Gastrocnemius medialis (tissue), 4 donors: ENCODE measurements around the gene MRM3. TPM values are rescaled to one million over a fixed set of nuclear protein-coding genes. Genes with fewer than 3 reads are reported as not detected.
"Not testable (repeated sequence)": the region's sequence is repeated elsewhere in the genome, so short reads cannot be mapped to it uniquely, and the experiment has no call there.

Source experiments
- ATAC-seq, 2 donors: fragments of 150-250 bp; one replicate each; pipeline ENCODE4 v1.9.1; 2016
- DNase-seq, 2 donors: peaks; one replicate each; pipeline ENCODE4 v3.0.0-alpha.2; 2019
- H3K27ac ChIP-seq, 4 donors: fragments of 200-600 bp; sonication (generic); 1 replicate in 1 of 4; 2 replicates in 3 of 4; pipeline ENCODE4 v1.5.1; 2016 to 2018; ENCODE audit warnings: mild to moderate bottlenecking in 2 of 4, moderate library complexity in 1 of 4
- H3K27me3 ChIP-seq, 3 donors: fragments of 200-600 bp; sonication (generic) in 2 of 3; 1 replicate in 1 of 3; 2 replicates in 2 of 3; pipeline versions ENCODE4 v1.5.1 to v1.6.0; 2016 to 2019; ENCODE audit warnings: mild to moderate bottlenecking in 1 of 3, moderate library complexity in 1 of 3
- H3K36me3 ChIP-seq, 2 donors: fragments of 200-600 bp; sonication (generic) in 1 of 2; one replicate each; pipeline ENCODE4 v1.5.1; 2017 to 2018
- H3K4me1 ChIP-seq, 2 donors: fragments of 200-600 bp; sonication (generic) in 1 of 2; one replicate each; pipeline ENCODE4 v1.5.1; 2016 to 2017; ENCODE audit warnings: mild to moderate bottlenecking in 2 of 2
- H3K4me3 ChIP-seq, 4 donors: fragments of 200-600 bp; sonication (generic) in 3 of 4; 1 replicate in 1 of 4; 2 replicates in 3 of 4; pipeline ENCODE4 v1.5.1; 2016 to 2019; ENCODE audit warnings: mild to moderate bottlenecking in 2 of 4
- H3K9me3 ChIP-seq, 3 donors: fragments of 200-600 bp; sonication (generic) in 2 of 3; 1 replicate in 1 of 3; 2 replicates in 2 of 3; pipeline ENCODE4 v1.5.1; 2016 to 2019
- POLR2A ChIP-seq, 2 donors: fragments of 450-650 bp; IDR thresholded peaks; one replicate each; pipeline ENCODE4 v1.6.1; 2017; ENCODE audit warnings: antibody characterized with exemption in 2 of 2, mild to moderate bottlenecking in 2 of 2, moderate library complexity in 2 of 2
- in situ Hi-C, 4 donors: fragments of 200-750 bp; cut with MboI; loops; one replicate each; pipeline versions ENCODE4 v1.15.0 to v1.8.0; 2017; ENCODE audit warnings: low sequenced_read_pairs in 4 of 4
- intact Hi-C: fragments of 100-400 bp; cut with DNase I; formaldehyde crosslinking; loops from one replicate; pipeline ENCODE4 v1.15.1; 2023; ENCODE audit warnings: low total_unique reads
- total RNA-seq, 4 donors: library from RNA; depleted of rRNA; stranded (reverse); fragments of >200 nt; gene quantifications; one replicate each; pipeline versions ENCODE4 v1.1.0 to v1.2.3, GENCODE V29; 2016
- TF ChIP-seq, protein P1 (sequence below), 5 experiments: fragments of 450-650 bp in 3 of 5; fragments of 200-600 bp in 2 of 5; sonication (generic) in 2 of 5; IDR thresholded peaks in 4 of 5; conservative IDR thresholded peaks in 1 of 5; 1 replicate in 4 of 5; 2 replicates in 1 of 5; pipeline ENCODE4 v1.5.1; 2016 to 2019; ENCODE audit warnings: antibody characterized with exemption in 5 of 5, mild to moderate bottlenecking in 3 of 5, moderate library complexity in 3 of 5

Gene MRM3
- total RNA-seq, 4 donors from 2014 or later = 24.2 to 58.2 (median 33.0) TPM

DNA sequence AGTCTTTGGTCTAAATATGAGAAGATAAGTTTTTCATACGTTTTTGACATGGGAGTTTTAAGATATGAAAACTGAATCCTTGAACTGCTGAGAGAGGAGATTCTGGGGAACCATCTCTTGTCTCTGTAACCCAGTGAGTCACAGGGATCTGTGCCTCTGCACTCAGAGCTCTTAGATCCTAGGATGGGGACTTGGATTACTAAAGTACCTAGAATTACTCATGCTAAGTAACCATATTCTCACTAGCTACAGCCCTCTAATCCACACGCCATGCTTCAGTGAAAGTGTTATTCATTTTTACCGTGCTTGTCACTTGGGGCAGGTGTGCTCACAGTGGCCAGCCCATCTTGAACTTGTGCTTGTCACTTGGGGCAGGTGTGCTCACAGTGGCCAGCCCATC lies 2.0 kb downstream of the MRM3 start:
- no peak for ATAC-seq
- H3K36me3 ChIP-seq = peaks cover 0 to 32% of the 10 kb centered on the region in 2 donors
- in situ Hi-C loops = no loop called here

DNA sequence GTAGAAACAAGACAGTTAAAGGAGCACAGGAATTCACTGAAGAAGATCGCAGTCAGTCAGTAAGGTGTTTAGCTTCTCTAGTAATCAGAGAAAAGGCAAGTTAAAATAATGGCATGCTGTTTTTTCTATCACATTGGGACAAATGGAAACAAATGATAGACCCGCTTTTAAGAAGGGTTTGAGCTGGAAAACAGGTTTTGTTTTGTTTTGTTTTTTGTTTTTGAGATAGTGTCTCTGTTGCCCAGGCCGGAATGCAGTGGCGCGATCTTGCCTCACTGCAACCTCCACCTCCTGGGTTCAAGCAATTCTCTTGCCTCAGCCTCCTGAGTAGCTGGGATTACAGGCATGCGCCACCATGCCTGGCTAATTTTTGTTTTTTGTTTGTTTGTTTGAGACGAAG lies 3.7 kb downstream of the MRM3 start:
- intact Hi-C loops = not testable (repeated sequence)
- in situ Hi-C loops = loop anchor here in 1 of 4 donors (5.0 kb wide), 1 partner anchor 196 kb away; no protein-coding TSS in a partner anchor

More for the DNA sequence above, 2.0 kb downstream of the MRM3 start:
- intact Hi-C loops = no loop called here
- TF ChIP-seq, protein P1, sequence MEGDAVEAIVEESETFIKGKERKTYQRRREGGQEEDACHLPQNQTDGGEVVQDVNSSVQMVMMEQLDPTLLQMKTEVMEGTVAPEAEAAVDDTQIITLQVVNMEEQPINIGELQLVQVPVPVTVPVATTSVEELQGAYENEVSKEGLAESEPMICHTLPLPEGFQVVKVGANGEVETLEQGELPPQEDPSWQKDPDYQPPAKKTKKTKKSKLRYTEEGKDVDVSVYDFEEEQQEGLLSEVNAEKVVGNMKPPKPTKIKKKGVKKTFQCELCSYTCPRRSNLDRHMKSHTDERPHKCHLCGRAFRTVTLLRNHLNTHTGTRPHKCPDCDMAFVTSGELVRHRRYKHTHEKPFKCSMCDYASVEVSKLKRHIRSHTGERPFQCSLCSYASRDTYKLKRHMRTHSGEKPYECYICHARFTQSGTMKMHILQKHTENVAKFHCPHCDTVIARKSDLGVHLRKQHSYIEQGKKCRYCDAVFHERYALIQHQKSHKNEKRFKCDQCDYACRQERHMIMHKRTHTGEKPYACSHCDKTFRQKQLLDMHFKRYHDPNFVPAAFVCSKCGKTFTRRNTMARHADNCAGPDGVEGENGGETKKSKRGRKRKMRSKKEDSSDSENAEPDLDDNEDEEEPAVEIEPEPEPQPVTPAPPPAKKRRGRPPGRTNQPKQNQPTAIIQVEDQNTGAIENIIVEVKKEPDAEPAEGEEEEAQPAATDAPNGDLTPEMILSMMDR (IDR thresholded peaks at IDR 0.05 in 4 of 5, conservative IDR thresholded peaks at IDR 0.05 in 1 of 5) = no peak
- TF ChIP-seq POLR2A (IDR thresholded peaks at IDR 0.05) = no peak
- no peak for DNase-seq
- H3K4me1 ChIP-seq = peaks cover 23 to 24% of the 10 kb centered on the region in 2 donors
- no peaks in the 10 kb centered on the region for H3K27me3 ChIP-seq
- H3K27ac ChIP-seq = no peak overlapping the region
- H3K9me3 ChIP-seq = no peaks in the 10 kb centered on the region
- no peak overlapping the region for H3K4me3 ChIP-seq

DNA sequence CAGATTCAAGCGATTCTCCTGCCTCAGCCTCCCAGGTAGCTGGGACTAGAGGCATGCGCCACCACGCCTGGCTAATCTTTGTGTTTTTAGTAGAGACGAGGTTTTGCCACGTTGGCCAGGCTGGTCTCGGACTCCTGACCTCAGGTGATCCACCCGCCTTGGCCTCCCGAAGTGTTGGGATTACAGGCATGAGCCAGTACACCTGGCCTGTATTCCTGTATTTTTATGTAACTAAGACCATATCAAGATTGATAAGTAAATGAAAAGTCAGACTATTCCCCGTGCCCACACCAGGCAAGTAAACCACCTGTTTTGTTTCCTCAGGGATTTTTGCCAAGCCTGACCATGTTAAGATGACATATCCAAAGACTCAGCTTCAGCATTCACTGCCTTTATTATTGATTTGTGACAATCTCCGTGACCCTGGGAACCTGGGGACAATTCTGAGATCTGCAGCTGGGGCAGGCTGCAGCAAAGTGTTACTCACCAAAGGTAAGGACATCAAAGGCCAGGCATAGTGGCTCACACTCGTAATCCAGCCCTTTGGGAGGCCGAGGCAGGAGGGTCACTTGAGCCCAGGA lies 5.6 kb downstream of the MRM3 start:
- no peak overlapping the region for H3K27ac ChIP-seq
- TF ChIP-seq, protein P1 (IDR thresholded peaks at IDR 0.05 in 4 of 5, conservative IDR thresholded peaks at IDR 0.05 in 1 of 5) = no peak
- no peak for TF ChIP-seq POLR2A (IDR thresholded peaks at IDR 0.05)
- intact Hi-C loops (no loop called here), in situ Hi-C loops (loop anchor here in 1 of 4 donors (5.0 kb wide), 1 partner anchor 195 kb away; no protein-coding TSS in a partner anchor)
- H3K27me3 ChIP-seq = no peaks in the 10 kb centered on the region
- H3K4me1 ChIP-seq = peaks cover 16 to 17% of the 10 kb centered on the region in 2 donors
- peaks cover 0 to 59% of the 10 kb centered on the region in 2 donors for H3K36me3 ChIP-seq
- no peaks in the 10 kb centered on the region for H3K9me3 ChIP-seq
- no peak overlapping the region for H3K4me3 ChIP-seq
- DNase-seq = peak in 1 of 2 donors; percentile 11
- no peak for ATAC-seq

More for the DNA sequence above, 3.7 kb downstream of the MRM3 start:
- not testable (repeated sequence) for H3K27ac ChIP-seq, H3K4me3 ChIP-seq, H3K27me3 ChIP-seq, H3K9me3 ChIP-seq, DNase-seq, ATAC-seq
- H3K36me3 ChIP-seq = peaks cover 0 to 43% of the 10 kb centered on the region in 2 donors
- H3K4me1 ChIP-seq = peaks cover 23 to 24% of the 10 kb centered on the region in 2 donors

DNA sequence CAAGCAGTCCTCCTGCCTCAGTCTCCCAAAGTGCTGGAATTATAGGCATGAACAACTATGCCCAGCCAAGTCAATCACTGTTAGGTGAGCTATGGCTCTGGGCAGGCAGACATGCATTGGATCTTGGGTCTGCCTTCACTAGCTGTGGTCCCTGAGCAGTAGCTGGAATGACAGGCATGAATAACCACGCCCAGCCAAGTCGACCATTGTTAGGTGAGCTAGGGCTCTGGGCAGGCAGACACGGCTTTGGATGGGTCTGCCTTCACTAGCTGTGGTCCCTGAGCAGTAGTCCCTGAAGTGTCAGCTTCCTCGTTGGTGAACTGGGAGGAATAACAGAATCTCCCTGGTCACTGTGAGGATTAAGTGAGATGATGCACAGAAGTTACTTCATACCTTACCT lies 6.4 kb downstream of the MRM3 start:
- TF ChIP-seq, protein P1 (IDR thresholded peaks at IDR 0.05 in 4 of 5, conservative IDR thresholded peaks at IDR 0.05 in 1 of 5) = no peak
- TF ChIP-seq POLR2A (IDR thresholded peaks at IDR 0.05) = no peak
- peaks cover 0 to 61% of the 10 kb centered on the region in 2 donors for H3K36me3 ChIP-seq
- peak in 1 of 2 donors; percentile 7 for DNase-seq
- no peak overlapping the region for H3K27ac ChIP-seq
- no peak for ATAC-seq
- H3K4me3 ChIP-seq = no peak overlapping the region
- no peaks in the 10 kb centered on the region for H3K27me3 ChIP-seq
- in situ Hi-C loops (loop anchor here in 1 of 4 donors (5.0 kb wide), 1 partner anchor 194 kb away; no protein-coding TSS in a partner anchor), intact Hi-C loops (no loop called here)
- no peaks in the 10 kb centered on the region for H3K9me3 ChIP-seq
- H3K4me1 ChIP-seq = peaks cover 8 to 9% of the 10 kb centered on the region in 2 donors

DNA sequence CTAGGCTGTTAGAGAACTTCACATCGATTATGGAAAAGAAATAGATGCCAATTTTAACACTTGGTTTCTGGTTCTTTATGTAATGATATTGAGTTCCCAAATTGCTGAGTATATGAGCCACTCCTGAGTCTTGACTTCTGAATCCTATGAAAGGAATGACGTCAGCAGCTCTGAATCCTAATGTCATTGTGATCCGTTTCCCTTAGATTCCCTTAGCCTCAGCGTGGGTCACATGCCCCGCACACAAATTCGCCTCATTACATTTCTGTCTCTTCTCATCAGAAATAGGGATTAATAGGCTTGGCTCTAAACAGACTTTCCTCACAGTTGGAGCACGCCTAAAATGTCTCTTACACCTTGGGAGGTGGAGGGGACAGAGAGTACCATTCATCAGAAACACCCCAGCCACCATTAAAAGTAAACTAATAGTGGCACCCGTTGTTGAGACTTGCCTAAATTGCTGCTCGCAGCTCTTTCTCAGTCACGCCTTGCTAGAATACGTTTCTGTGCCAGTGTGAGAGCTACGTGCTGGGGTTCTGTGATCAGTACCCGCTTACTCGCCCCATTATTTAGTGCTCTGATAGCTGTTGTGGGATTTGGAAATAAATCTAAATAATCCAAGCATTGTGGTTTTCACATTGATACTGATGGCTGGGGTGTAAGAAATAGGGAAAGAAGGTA lies 7.1 kb downstream of the MRM3 start:
- DNase-seq = peak in 1 of 2 donors; percentile 6
- intact Hi-C loops = no loop called here

DNA sequence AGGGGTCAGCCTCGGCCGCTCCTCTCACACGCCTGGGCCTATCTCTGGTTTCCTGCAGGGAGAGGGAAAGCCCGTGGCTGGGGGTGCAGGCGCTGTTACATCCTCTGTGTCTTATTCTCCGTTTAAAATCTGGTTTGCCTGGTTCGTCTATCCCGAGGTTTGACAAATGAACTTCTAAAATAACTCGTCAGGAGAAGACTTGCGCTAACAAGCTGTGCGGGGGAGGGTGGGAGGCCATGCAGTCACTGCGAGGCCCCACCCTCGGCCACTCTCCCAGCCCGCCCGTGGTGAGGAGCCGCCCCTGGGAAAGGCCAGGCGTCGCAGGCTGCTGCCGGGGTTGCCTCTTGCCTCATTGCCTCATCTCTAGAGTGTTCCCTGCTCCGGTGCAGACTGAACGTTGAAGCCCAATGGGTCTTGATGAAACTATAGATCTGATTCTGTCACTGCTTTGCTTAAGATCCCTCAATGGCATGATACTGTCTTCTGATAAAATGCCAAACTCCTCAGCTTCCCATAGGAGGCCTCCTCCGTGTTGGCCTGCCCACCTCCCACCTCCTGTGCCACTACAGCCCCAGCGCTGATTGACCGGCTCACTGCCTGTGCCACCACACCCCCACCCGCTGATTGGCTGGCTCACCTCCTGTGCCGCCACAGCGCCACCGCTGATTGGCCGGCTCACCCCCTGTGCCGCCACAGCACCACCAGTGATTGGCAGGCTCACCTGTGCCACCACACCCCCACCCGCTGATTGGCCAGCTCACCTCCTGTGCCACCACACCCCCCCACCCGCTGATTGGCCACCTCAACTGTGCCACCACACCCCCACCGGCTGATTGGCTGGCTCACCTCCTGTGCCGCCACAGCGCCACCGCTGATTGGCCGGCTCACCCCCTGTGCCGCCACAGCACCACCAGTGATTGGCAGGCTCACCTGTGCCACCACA lies 8.0 kb downstream of the MRM3 start:
- ATAC-seq = not testable (repeated sequence)
- DNase-seq = peak in 1 of 2 donors; percentile 16

More for the DNA sequence above, 7.1 kb downstream of the MRM3 start:
- Histone ChIP-seq H3K27ac (no peak overlapping the region), H3K27me3 (no peaks in the 10 kb centered on the region), H3K9me3 (no peaks in the 10 kb centered on the region), H3K36me3 (peaks cover 0 to 54% of the 10 kb centered on the region in 2 donors), H3K4me1 (peaks cover 2% of the 10 kb centered on the region in 2 donors), H3K4me3 (no peak overlapping the region)
- no peak for ATAC-seq
- in situ Hi-C loops = loop anchor here in 1 of 4 donors (5.0 kb wide), 1 partner anchor 193 kb away; no protein-coding TSS in a partner anchor
- no peak for TF ChIP-seq POLR2A (IDR thresholded peaks at IDR 0.05)
- TF ChIP-seq, protein P1 (IDR thresholded peaks at IDR 0.05 in 4 of 5, conservative IDR thresholded peaks at IDR 0.05 in 1 of 5) = no peak

More for the DNA sequence above, 8.0 kb downstream of the MRM3 start:
- in situ Hi-C loops = loop anchor here (5.0 kb wide), 1 partner anchor 192 kb away; no protein-coding TSS in a partner anchor
- H3K4me3 ChIP-seq, intact Hi-C loops, H3K4me1 ChIP-seq, H3K27me3 ChIP-seq, H3K27ac ChIP-seq, H3K9me3 ChIP-seq: not testable (repeated sequence)
- peaks cover 0 to 46% of the 10 kb centered on the region in 2 donors for H3K36me3 ChIP-seq
